BJ (cell line): Measurements from ENCODE around the gene PIGN. TPM values are rescaled to one million over a fixed set of nuclear protein-coding genes. Genes with fewer than 3 reads are reported as not detected.

Source experiments
- CTCF ChIA-PET: fragments of 350-600 bp; formaldehyde crosslinking; extraction: SDS; loops from one replicate; lab custom pipeline; 2021; ENCODE audit warnings: antibody characterized with exemption, inconsistent platforms; lab: Yijun Ruan, JAX
- POLR2A ChIA-PET: fragments of 300-600 bp; sonication (Branson Sonifier 250); formaldehyde crosslinking; extraction: SDS; loops from one replicate; lab custom pipeline; 2021; ENCODE audit warnings: antibody characterized with exemption; lab: Charles Lee
- DNase-seq: peaks from one replicate; pipeline ENCODE4 v3.0.0-alpha.2; 2011; ENCODE audit warnings: low read depth
- H3K27me3 ChIP-seq: 2 replicates; pipeline ENCODE4 v1.6.0; 2011; ENCODE audit warnings: low read length; ENCODE audit not compliant: control insufficient read depth, insufficient read depth
- H3K36me3 ChIP-seq: 2 replicates; pipeline ENCODE4 v1.5.1; 2011; ENCODE audit warnings: low read length; ENCODE audit not compliant: control insufficient read depth, insufficient read depth
- H3K4me3 ChIP-seq: 2 replicates; pipeline ENCODE4 v1.5.1; 2011; ENCODE audit warnings: low read depth, mild to moderate bottlenecking, control low read depth, low read length
- polyA plus RNA-seq: library from polyadenylated mRNA; depleted of rRNA; stranded (reverse); fragments of >200 nt; gene quantifications from 2 replicates; pipeline ENCODE4 v1.2.3, GENCODE V29; 2011
- TF ChIP-seq, protein P1 (sequence below): IDR thresholded peaks from 2 replicates; pipeline ENCODE4 v1.5.1; 2011; ENCODE audit warnings: low read depth, mild to moderate bottlenecking, control low read depth, inconsistent platforms, low read length, moderate library complexity; ENCODE audit not compliant: insufficient read depth

PIGN gene
- polyA plus RNA-seq, 1 experiment, result 12.0 TPM

- CTCF ChIA-PET, result interaction anchor here (0.6 kb wide), 1 partner anchor 176 kb away, joined by 6 read pairs; no protein-coding TSS in a partner anchor
- no peak for DNase-seq
- TF ChIP-seq, protein P1, sequence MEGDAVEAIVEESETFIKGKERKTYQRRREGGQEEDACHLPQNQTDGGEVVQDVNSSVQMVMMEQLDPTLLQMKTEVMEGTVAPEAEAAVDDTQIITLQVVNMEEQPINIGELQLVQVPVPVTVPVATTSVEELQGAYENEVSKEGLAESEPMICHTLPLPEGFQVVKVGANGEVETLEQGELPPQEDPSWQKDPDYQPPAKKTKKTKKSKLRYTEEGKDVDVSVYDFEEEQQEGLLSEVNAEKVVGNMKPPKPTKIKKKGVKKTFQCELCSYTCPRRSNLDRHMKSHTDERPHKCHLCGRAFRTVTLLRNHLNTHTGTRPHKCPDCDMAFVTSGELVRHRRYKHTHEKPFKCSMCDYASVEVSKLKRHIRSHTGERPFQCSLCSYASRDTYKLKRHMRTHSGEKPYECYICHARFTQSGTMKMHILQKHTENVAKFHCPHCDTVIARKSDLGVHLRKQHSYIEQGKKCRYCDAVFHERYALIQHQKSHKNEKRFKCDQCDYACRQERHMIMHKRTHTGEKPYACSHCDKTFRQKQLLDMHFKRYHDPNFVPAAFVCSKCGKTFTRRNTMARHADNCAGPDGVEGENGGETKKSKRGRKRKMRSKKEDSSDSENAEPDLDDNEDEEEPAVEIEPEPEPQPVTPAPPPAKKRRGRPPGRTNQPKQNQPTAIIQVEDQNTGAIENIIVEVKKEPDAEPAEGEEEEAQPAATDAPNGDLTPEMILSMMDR, result no peak
- no peaks in the 10 kb centered on the region for H3K27me3 ChIP-seq
- POLR2A ChIA-PET, result no interaction called here
- H3K4me3 ChIP-seq, result no peak overlapping the region
- no peaks in the 10 kb centered on the region for H3K36me3 ChIP-seq
Measured at GRCh38 chr18:62157843-62158242, 29.0 kb downstream of the PIGN start.

- POLR2A ChIA-PET, result no interaction called here
- CTCF ChIA-PET, result no interaction called here
- TF ChIP-seq, protein P1, result no peak
- Histone ChIP-seq H3K36me3 (no peaks in the 10 kb centered on the region), H3K27me3 (no peaks in the 10 kb centered on the region), H3K4me3 (no peak overlapping the region)
- DNase-seq, result no peak
Measured at GRCh38 chr18:62152844-62153243, 34.0 kb downstream of the PIGN start.

GRCh38 chr18:62151068-62151771, 35.6 kb downstream of the PIGN start:
- ChIA-PET POLR2A (no interaction called here), CTCF (no interaction called here)
- no peak overlapping the region for H3K4me3 ChIP-seq
- H3K27me3 ChIP-seq, result no peaks in the 10 kb centered on the region
- TF ChIP-seq, protein P1, result no peak
- H3K36me3 ChIP-seq, result no peaks in the 10 kb centered on the region
- no peak for DNase-seq

GRCh38 chr18:62144338-62144737, 42.5 kb downstream of the PIGN start:
- TF ChIP-seq, protein P1, result no peak
- ChIA-PET CTCF (interaction anchor here (0.9 kb wide), 1 partner anchor 13 kb away, joined by 3 read pairs; no protein-coding TSS in a partner anchor), POLR2A (no interaction called here)
- no peak for DNase-seq
- Histone ChIP-seq H3K36me3 (peaks cover 4% of the 10 kb centered on the region), H3K4me3 (no peak overlapping the region), H3K27me3 (no peaks in the 10 kb centered on the region)

DNA sequence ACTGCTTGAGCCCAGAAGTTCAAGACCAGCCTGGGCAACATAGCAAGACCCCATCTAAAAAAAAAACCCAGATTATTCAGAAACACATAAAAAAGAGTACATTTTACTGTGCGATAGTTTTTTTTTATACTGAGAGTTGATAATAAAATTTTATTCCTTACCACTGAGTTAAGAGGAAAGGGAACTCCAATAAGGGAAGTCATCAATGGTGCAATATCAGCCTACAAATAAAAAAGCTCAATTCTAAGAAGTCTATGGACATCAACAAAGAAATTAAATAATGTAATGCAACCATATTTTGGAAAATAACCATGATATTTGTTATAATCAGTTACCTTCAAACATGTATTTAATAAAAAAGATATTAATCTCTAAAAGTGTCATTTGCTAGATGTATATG, 46.6 kb downstream of the PIGN start:
- DNase-seq, result no peak
- ChIA-PET CTCF (interaction anchor here (1.3 kb wide), 1 partner anchor 9 kb away, joined by 3 read pairs; no protein-coding TSS in a partner anchor), POLR2A (no interaction called here)
- H3K4me3 ChIP-seq, result no peak overlapping the region
- H3K36me3 ChIP-seq, result peaks cover 4% of the 10 kb centered on the region
- no peaks in the 10 kb centered on the region for H3K27me3 ChIP-seq
- TF ChIP-seq, protein P1, result no peak
